Measurements from ENCODE around the gene MDK. TPM values are rescaled to one million over a fixed set of nuclear protein-coding genes. Genes with fewer than 3 reads are reported as not detected.

MDK gene
- total and polyA plus RNA-seq, 2 of the 4 experiments (the other 2 are of a cell fraction): 25.8 to 377 TPM

DNA sequence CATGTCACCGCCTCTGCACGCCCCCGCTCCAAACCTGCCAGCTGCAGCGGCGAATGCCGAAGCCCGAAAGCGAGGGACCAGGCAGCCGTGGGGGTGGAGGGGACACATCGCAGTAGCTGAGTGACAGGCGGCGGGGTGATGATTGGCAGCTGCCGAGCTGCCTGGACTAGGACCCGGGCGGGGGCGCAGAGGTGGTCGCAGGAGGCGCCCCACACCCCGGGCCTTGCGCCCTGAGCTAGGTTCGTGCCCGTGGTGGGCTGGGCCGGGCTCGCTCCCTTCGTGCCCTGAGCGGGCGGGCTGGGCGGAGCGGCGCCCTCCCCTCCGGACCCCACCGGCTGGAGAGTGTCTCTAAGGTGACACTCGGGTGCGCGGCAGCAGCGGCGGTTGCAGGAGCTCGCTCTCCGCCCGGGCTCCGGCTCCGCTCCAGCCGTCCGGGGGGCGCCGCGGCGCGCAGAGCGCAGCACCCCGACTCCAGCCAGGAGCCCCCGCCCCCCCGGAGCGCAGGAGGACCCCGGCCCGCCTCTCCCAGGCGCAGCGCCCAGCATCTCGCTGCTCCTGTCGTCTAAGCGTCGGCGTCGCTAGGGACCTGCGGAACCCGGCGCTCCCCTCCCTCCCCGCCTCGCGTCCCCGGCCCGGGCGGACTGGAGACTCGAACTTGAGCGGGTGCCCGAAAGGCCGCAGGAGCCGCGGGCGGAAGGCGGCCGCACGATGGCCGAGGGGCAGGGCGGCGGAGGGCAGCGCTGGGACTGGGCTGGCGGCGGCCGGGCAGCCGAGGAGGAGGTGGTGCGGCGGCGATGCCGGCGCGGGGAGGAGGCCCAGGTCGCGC lies 48.7 kb upstream of the MDK start:
- Histone ChIP-seq H2AK9ac (replicated peaks; ENCODE audit: low read depth, low read length, poor library complexity) (peak overlapping the region; percentile 9), H3K9ac (ENCODE audit: low read depth, low read length) (no peak overlapping the region), H3K27me3 (ENCODE audit: control insufficient read depth, insufficient read depth, low read length) (peaks cover 51% of the 10 kb centered on the region), H2BK15ac (ENCODE audit: low read depth, low read length) (no peak overlapping the region), H3K36me3 (ENCODE audit: control insufficient read depth, insufficient read depth, low read length) (no peaks in the 10 kb centered on the region), H4K91ac (ENCODE audit: insufficient read depth, low read depth, low read length) (no peak overlapping the region), H3K14ac (replicated peaks; ENCODE audit: low read depth, low read length) (no peak overlapping the region), H3K4me1 (ENCODE audit: control insufficient read depth, insufficient read depth, low read length) (no peaks in the 10 kb centered on the region), H3K18ac (ENCODE audit: low read depth, low read length) (no peak overlapping the region), H3K56ac (ENCODE audit: extremely low read depth, insufficient read depth, low read length) (no peak overlapping the region), H3K79me1 (ENCODE audit: low read depth in 1 of 2, low read length in 2 of 2) (no peaks in the 10 kb centered on the region), H2BK5ac (ENCODE audit: low read depth, low read length, poor library complexity, severe bottlenecking) (no peak overlapping the region), H4K5ac (ENCODE audit: low read depth, low read length) (no peak overlapping the region), H3K4ac (ENCODE audit: low read depth, low read length) (no peak overlapping the region), H3K9me3 (ENCODE audit: control insufficient read depth, insufficient read depth, low read length) (no peaks in the 10 kb centered on the region), H2AFZ (replicated peaks; ENCODE audit: low read length, poor library complexity) (peak overlapping the region; percentile 75), H3K4me3 (ENCODE audit: insufficient read depth, low read depth, low read length) (peak overlapping the region; percentile 19), H4K8ac (ENCODE audit: low read depth in 2 of 2, low read length in 2 of 2) (no peak overlapping the region), H2AK5ac (ENCODE audit: low read depth, low read length) (no peak overlapping the region), H4K20me1 (ENCODE audit: insufficient read depth, low read length) (no peaks in the 10 kb centered on the region), H3K27ac (ENCODE audit: insufficient read depth, low read length) (no peak overlapping the region), H2BK120ac (ENCODE audit: low read depth, low read length) (no peak overlapping the region), H3K23ac (ENCODE audit: low read depth, low read length) (no peak overlapping the region), H2BK20ac (ENCODE audit: low read depth, low read length) (no peak overlapping the region), H3K4me2 (ENCODE audit: low read depth, low read length) (peak overlapping the region; percentile 43; the same call in 1 of the 2 replicates), H3K9me1 (ENCODE audit: insufficient read depth, low read length) (peaks cover 2% of the 10 kb centered on the region; the same call in 1 of the 2 replicates)
- ATAC-seq (ENCODE audit: low read depth): peak; percentile 60
- ChIA-PET POLR2A (ENCODE audit: unreplicated experiment) (no interaction called here), CTCF (interaction anchor here (0.6 kb wide), 1 partner anchor 65 kb away, joined by 3 read pairs; no protein-coding TSS in a partner anchor)
- intact Hi-C loops (cut with micrococcal nuclease): no loop called here
- in situ Hi-C loops (cut with MboI; ENCODE audit: low sequenced_read_pairs): no loop called here
- TF ChIP-seq CTCF (conservative IDR thresholded peaks at IDR 0.05; ENCODE audit: low read depth, low read length): no peak
- no peak for TF ChIP-seq MAZ (IDR thresholded peaks at IDR 0.05; ENCODE audit: borderline replicate concordance, low read depth, low read length)
- no peak for TF ChIP-seq CHD1 (IDR thresholded peaks at IDR 0.05; ENCODE audit: low read depth, low read length)
- TF ChIP-seq, protein P1, sequence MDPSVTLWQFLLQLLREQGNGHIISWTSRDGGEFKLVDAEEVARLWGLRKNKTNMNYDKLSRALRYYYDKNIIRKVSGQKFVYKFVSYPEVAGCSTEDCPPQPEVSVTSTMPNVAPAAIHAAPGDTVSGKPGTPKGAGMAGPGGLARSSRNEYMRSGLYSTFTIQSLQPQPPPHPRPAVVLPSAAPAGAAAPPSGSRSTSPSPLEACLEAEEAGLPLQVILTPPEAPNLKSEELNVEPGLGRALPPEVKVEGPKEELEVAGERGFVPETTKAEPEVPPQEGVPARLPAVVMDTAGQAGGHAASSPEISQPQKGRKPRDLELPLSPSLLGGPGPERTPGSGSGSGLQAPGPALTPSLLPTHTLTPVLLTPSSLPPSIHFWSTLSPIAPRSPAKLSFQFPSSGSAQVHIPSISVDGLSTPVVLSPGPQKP (IDR thresholded peaks at IDR 0.05; ENCODE audit: borderline replicate concordance, low read depth, low read length): no peak
- no peak for TF ChIP-seq RCOR1 (IDR thresholded peaks at IDR 0.05; ENCODE audit: insufficient replicate concordance, low read length)
- no peak for TF ChIP-seq BHLHE40 (IDR thresholded peaks at IDR 0.05; ENCODE audit: low read depth, low read length)
- TF ChIP-seq POLR2A (IDR thresholded peaks at IDR 0.05; ENCODE audit: low read depth, low read length): no peak
- TF ChIP-seq RAD21 (IDR thresholded peaks at IDR 0.05; ENCODE audit: low read length): no peak
- no peak for TF ChIP-seq RFX5 (IDR thresholded peaks at IDR 0.05; ENCODE audit: low read depth, low read length)
- BruUV-seq (replicated peaks): no TSS peak
- DNase-seq: no peak
- 2% methylated on average over 38 of the region's 99 CpGs; no CpG with 5 or more reads in 1 of the 2 experiments for WGBS, 2 experiments (ENCODE audit: extremely low coverage in 2 of 2, insufficient read length in 1 of 2)
- dilution Hi-C loops (cut with HindIII; ENCODE audit: low sequenced_read_pairs, unreplicated experiment): no loop called here

Measured in IMR-90 (cell line).